GM12872 (cell line): ENCODE measurements around the gene B3GAT1.

Experiments used
- CTCF ChIP-seq: IDR thresholded peaks from 3 replicates; pipeline ENCODE4 v1.5.1; 2011; ENCODE audit warnings: low read depth, mild to moderate bottlenecking, low read length, moderate library complexity; ENCODE audit not compliant: insufficient read depth

Gene B3GAT1

GRCh38 chr11:134412203-134413042 is at the start of gene B3GAT1:
B3GAT1 (minus strand) TSS chr11:134412242; CDS start chr11:134387659, 24,583 bp downstream.
- no peak for TF ChIP-seq CTCF

- TF ChIP-seq CTCF = no peak
Measured at GRCh38 chr11:134461621-134462020, 49.6 kb upstream of the B3GAT1 start.

GRCh38 chr11:134460881-134461280 is 48.8 kb upstream of the B3GAT1 start:
- TF ChIP-seq CTCF = no peak

GRCh38 chr11:134460062-134460561 is 48.1 kb upstream of the B3GAT1 start:
- TF ChIP-seq CTCF = no peak

- TF ChIP-seq CTCF = no peak
Measured at GRCh38 chr11:134459246-134460061, 47.4 kb upstream of the B3GAT1 start.

- TF ChIP-seq CTCF = no peak
Measured at GRCh38 chr11:134455516-134455915, 43.5 kb upstream of the B3GAT1 start.

- no peak for TF ChIP-seq CTCF
Measured at GRCh38 chr11:134454146-134454690, 42.2 kb upstream of the B3GAT1 start.
